ENCODE measurements around the gene GALNT9. TPM values are rescaled to one million over a fixed set of nuclear protein-coding genes. Genes with fewer than 3 reads are reported as not detected.
"Not testable (repeated sequence)": the region's sequence is repeated elsewhere in the genome, so short reads cannot be mapped to it uniquely, and the experiment has no call there.

The GALNT9 gene
- total RNA-seq, 6 experiments from 2014 or later = not detected

DNA sequence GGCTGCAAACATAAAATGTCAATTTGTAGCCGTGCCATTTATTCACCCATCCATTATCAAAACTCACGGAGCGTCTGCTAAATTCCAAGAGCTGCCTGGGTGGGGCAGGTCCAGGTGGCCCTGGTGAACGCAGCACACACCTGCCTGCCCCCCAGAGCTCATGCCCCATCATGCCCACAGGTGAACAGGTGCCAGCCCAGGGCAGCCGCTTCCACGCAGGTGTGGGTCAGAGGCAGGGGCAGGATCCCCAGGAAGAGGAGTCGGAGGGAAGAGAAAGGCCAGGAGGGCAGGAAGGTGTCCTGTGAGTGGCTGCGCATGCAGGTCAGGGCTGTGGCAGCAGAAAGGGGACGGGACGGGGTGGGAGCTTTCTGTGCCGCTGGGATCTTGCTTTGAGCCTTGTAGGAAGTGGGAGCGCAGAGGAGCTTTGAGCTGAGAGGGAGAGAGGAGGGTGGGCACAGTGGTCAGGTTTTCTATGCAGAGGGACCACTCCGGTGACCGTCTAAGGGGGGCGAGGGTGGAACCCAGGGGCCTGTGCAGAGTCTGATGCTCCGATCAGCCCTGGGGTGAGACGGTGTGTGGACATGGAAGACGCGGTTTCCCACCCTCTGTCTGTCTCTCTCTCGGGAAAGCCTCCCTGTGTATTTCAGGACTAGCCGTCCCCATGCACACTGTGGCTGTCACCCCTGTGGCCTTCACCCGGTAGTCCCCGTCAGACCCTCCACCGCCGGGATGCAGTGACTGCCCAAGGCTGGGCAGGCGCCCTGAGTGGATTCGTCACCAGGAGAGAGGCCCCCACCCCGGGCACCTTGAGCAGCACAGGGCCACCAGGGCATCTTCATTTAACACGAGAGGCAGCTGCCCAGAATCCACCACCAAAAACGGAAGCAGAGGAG is 26.7 kb downstream of the GALNT9 start:
- TF ChIP-seq POLR2A (IDR thresholded peaks at IDR 0.05) = no peak
- no peak for TF ChIP-seq CTCF (IDR thresholded peaks at IDR 0.05)
- ATAC-seq (peak in 1 of 4 donors; percentile 21), DNase-seq (no peak)
- no peaks in the 10 kb centered on the region for H3K36me3 ChIP-seq
- H3K27me3 ChIP-seq = no peaks in the 10 kb centered on the region
- intact Hi-C loops (cut with DNase I) = no loop called here
- no peak overlapping the region for H3K27ac ChIP-seq
- no peaks in the 10 kb centered on the region for H3K4me1 ChIP-seq
- no peak overlapping the region for H3K4me3 ChIP-seq
- H3K9me3 ChIP-seq = no peaks in the 10 kb centered on the region
- WGBS (ENCODE audit: insufficient coverage, low coverage, low lambda C conversion rate, missing lambda C conversion rate) = 53% methylated on average over 11 of the region's 30 CpGs

DNA sequence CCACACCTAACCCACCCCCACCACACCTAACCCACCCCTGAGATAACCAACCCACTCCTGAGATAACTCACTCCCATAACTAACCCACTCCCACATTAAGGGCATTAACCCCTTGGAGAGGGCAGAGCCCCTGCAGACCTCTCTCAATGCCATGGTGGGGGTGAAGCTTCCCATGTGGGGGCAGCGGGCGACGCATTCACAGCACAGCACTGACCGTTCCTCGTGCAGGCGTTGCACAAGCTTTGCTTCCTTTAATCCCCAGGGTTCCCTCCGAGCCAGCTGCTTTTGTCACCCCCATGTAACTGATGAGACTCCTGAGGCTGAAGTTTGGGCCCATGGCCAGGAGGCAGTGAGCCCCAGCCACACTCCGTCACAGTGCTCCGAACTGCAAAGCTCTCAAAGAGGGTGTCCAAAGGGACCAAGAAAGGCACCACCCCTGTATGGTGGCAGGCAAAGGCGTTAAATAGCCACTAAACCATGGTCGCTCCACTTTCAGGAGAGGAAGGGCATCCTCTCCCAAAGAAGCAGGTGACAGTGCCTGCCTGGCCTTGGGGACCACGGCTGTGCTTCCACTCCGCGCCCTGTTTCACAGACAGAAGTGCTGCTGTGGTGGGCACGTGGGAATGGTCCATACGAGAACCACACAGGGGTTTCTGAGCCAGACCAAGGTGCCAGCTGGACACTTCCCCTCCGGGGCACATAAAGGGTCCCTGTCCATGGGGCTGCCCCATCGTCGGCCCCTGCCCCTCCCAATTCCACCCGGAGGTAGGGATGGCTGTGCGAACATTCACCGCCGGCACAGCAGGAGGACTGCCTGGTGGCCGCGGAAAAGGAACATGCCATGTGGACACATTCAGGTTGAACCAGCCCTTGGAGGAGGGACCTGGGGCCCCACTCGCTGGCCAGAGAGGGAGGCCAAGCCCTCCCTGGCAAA is 28.3 kb downstream of the GALNT9 start:
- Histone ChIP-seq H3K4me1 (no peaks in the 10 kb centered on the region), H3K4me3 (no peak overlapping the region), H3K9me3 (no peaks in the 10 kb centered on the region), H3K36me3 (no peaks in the 10 kb centered on the region), H3K27me3 (no peaks in the 10 kb centered on the region), H3K27ac (no peak overlapping the region)
- DNase-seq = no peak
- peak in 1 of 4 donors; percentile 28 for ATAC-seq
- WGBS (ENCODE audit: insufficient coverage, low coverage, low lambda C conversion rate, missing lambda C conversion rate) = 60% methylated on average over 12 of the region's 26 CpGs
- TF ChIP-seq POLR2A (IDR thresholded peaks at IDR 0.05) = no peak
- TF ChIP-seq CTCF (IDR thresholded peaks at IDR 0.05) = no peak
- intact Hi-C loops (cut with DNase I) = no loop called here

DNA sequence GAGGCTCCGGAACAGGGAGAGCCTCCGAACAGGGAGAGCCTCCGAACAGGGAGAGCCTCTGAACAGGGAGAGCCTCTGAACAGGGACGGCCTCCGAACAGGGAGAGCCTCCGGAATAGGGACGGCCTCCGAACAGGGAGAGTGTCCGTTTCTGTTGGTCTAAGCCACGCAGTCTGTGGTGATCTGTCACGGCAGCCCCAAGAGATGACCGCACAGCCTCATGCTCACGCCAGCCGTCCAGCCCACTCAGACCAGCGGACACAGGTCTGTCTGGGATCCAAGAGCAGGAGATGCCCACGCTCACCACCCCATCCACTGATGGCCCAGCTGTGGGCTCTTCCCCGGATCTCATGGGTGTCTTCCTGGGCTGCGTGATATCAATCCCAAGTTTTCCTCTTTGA is 33.3 kb downstream of the GALNT9 start:
- Histone ChIP-seq H3K36me3 (no peaks in the 10 kb centered on the region), H3K4me3 (no peak overlapping the region), H3K27me3 (no peaks in the 10 kb centered on the region), H3K9me3 (no peaks in the 10 kb centered on the region), H3K4me1 (no peaks in the 10 kb centered on the region), H3K27ac (no peak overlapping the region)
- WGBS (ENCODE audit: insufficient coverage, low coverage, low lambda C conversion rate, missing lambda C conversion rate) = 61% methylated on average over 6 of the region's 18 CpGs
- intact Hi-C loops (cut with DNase I) = no loop called here
- no peak for TF ChIP-seq CTCF (IDR thresholded peaks at IDR 0.05)
- TF ChIP-seq POLR2A (IDR thresholded peaks at IDR 0.05) = no peak
- DNase-seq (peak in 1 of 3 donors; percentile 27), ATAC-seq (no peak)

DNA sequence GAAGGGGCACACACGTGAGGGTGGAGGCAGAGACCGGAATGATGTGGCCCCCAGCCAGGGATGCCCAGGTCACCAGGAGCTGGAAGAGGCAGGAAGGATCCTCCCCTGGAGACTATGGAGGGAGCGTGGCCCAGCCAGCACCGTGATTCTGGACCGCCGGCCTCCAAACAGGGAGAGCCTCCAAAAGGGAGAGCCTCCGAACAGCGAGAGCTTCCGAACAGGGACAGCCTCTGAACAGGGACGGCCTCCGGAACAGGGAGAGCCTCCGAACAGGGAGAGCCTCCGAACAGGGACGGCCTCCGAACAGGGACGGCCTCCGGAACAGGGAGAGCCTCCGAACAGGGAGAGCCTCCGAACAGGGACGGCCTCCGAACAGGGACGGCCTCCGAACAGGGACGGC is 33.8 kb downstream of the GALNT9 start:
- 100% methylated on average over 1 of the region's 24 CpGs for WGBS (ENCODE audit: insufficient coverage, low coverage, low lambda C conversion rate, missing lambda C conversion rate)
- H3K4me1 ChIP-seq; ATAC-seq; intact Hi-C loops (cut with DNase I); H3K36me3 ChIP-seq; DNase-seq; H3K27ac ChIP-seq; H3K4me3 ChIP-seq; H3K27me3 ChIP-seq; H3K9me3 ChIP-seq: not testable (repeated sequence)

All from right lobe of liver (tissue), 6 donors.